ENCODE measurements around the gene PDS5B.
"Not testable (repeated sequence)": the region's sequence is repeated elsewhere in the genome, so short reads cannot be mapped to it uniquely, and the experiment has no call there.

Gene PDS5B

GRCh38 chr13:32645854-32646253, 59.6 kb downstream of the PDS5B start:
- DNase-seq: no peak

GRCh38 chr13:32647926-32648325, 61.7 kb downstream of the PDS5B start:
- DNase-seq: no peak

GRCh38 chr13:32650705-32651311, 64.6 kb downstream of the PDS5B start:
- peak in 28 of 56 donors; percentile 2 to 64 (median 17) for DNase-seq

- DNase-seq: no peak
Measured at GRCh38 chr13:32657309-32657708, 71.1 kb downstream of the PDS5B start.

- DNase-seq: no peak
Measured at GRCh38 chr13:32659736-32660135, 73.5 kb downstream of the PDS5B start.

GRCh38 chr13:32660227-32660626, 74.0 kb downstream of the PDS5B start:
- DNase-seq: no peak

GRCh38 chr13:32661685-32662084, 75.4 kb downstream of the PDS5B start:
- DNase-seq: no peak

- no peak for DNase-seq
Measured at GRCh38 chr13:32663660-32664059, 77.4 kb downstream of the PDS5B start.

GRCh38 chr13:32666990-32667571, 80.8 kb downstream of the PDS5B start:
- DNase-seq: no peak

GRCh38 chr13:32669030-32669646, 82.9 kb downstream of the PDS5B start:
- no peak for DNase-seq

- DNase-seq: no peak
Measured at GRCh38 chr13:32674503-32674902, 88.3 kb downstream of the PDS5B start.

- DNase-seq: no peak
Measured at GRCh38 chr13:32676242-32676641, 90.0 kb downstream of the PDS5B start.

GRCh38 chr13:32682130-32682529, 95.9 kb downstream of the PDS5B start:
- DNase-seq: no peak

- DNase-seq: no peak
Measured at GRCh38 chr13:32682740-32683139, 96.5 kb downstream of the PDS5B start.

GRCh38 chr13:32687275-32687674, 101.0 kb downstream of the PDS5B start:
- DNase-seq: no peak

GRCh38 chr13:32695602-32696250, 109.5 kb downstream of the PDS5B start:
- DNase-seq: no peak

GRCh38 chr13:32707471-32707870, 121.2 kb downstream of the PDS5B start:
- no peak for DNase-seq

- no peak for DNase-seq
Measured at GRCh38 chr13:32713397-32713796, 127.1 kb downstream of the PDS5B start.

- DNase-seq: not testable (repeated sequence)
Measured at GRCh38 chr13:32716201-32716600, 129.9 kb downstream of the PDS5B start.

GRCh38 chr13:32720026-32720425, 133.8 kb downstream of the PDS5B start:
- DNase-seq: no peak

- DNase-seq: not testable (repeated sequence)
Measured at GRCh38 chr13:32721131-32722034, 135.1 kb downstream of the PDS5B start.

Data from amygdala (tissue), 56 donors.